GM10266 (cell line): Measurements from ENCODE around the gene DYSF.

Experiments
- DNase-seq: peaks from one replicate; pipeline ENCODE4 v3.0.0; 2012; ENCODE audit errors: extremely low spot score
- CTCF ChIP-seq: IDR thresholded peaks from 2 replicates; pipeline ENCODE4 v1.5.1; 2012; ENCODE audit warnings: mild to moderate bottlenecking, low read depth; ENCODE audit not compliant: control insufficient read depth, insufficient read depth; ENCODE audit errors: missing control alignments

The DYSF gene

DNA sequence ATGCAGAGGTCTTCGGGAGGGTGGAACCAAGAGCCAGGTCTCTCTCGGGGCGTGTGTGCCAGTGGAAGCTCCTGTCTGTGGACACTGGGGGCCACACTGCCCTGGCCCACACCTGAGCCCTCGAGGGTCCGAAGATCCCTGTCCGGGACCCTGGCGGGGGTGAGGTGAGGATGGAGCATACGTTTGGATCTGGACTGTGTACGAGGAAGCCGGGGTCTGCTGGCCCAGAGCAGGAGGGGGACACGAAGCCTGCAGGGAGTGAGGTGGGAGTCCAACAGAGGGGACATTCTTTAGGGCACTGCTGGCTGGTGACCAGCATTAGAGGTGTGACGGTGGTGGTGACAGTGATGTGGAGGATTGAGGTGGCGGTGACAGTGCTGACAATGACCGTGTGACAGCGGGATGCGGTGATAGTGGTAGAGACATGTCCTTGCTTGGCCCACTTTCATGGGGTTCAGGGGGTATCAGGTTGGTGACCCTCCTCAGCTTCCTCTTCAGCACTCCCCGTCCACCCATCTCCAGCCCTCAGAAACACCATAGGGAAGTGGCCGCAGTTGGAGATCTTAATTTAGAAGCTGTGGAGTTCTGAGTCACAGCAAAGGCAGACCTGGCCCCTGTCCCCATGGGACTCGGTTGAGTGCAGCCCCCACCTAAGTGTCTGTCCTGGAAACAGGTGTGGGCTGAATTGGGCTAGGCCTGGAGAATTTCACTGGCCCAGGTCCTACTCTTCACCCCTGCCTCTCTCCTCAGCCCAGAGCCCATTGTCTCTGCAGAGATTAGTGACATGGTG lies 252.0 kb downstream of the DYSF start:
- TF ChIP-seq CTCF = no peak
- no peak for DNase-seq

- no peak for TF ChIP-seq CTCF
Observed at GRCh38 chr2:71706121-71706520, 252.8 kb downstream of the DYSF start.

GRCh38 chr2:71706836-71707235 lies 253.5 kb downstream of the DYSF start:
- no peak for TF ChIP-seq CTCF
- no peak for DNase-seq

More at GRCh38 chr2:71706121-71706520, 252.8 kb downstream of the DYSF start:
- no peak for DNase-seq

GRCh38 chr2:71710367-71711132 lies 257.2 kb downstream of the DYSF start:
- DNase-seq = no peak
- TF ChIP-seq CTCF = no peak

- DNase-seq = no peak
- no peak for TF ChIP-seq CTCF
Observed at GRCh38 chr2:71711133-71711855, 257.9 kb downstream of the DYSF start.

GRCh38 chr2:71712158-71712818 lies 258.9 kb downstream of the DYSF start:
- DNase-seq = no peak
- no peak for TF ChIP-seq CTCF
